Measurements from ENCODE around the gene MBOAT7.

GRCh38 chr19:54153731-54154326, 35.6 kb downstream of the MBOAT7 start:
- TF ChIP-seq CTCF (IDR thresholded peaks at IDR 0.05) (no peak), POLR2A (IDR thresholded peaks at IDR 0.05) (no peak)
